Liver (tissue), 3 donors: Measurements from ENCODE around the gene NUDT15.

ENCODE experiments used
- CTCF ChIP-seq: fragments of 150-350 bp; IDR thresholded peaks from 2 replicates; pipeline ENCODE4 v1.5.1; 2017; ENCODE audit warnings: improper control_type of control experiment, low read depth, low read length; ENCODE audit not compliant: missing input control
- HNF4G ChIP-seq: IDR thresholded peaks from 2 replicates; pipeline ENCODE4 v1.6.1; 2016; ENCODE audit warnings: antibody characterized with exemption
- donor health status: healthy.
- donor health status: healthy.

- TF ChIP-seq CTCF (no peak), HNF4G (no peak)
These were observed 17.7 kb upstream of the NUDT15 start for GRCh38 chr13:48019796-48020195.
